ENCODE data around the gene SMIM35.

- TF ChIP-seq, protein P1, sequence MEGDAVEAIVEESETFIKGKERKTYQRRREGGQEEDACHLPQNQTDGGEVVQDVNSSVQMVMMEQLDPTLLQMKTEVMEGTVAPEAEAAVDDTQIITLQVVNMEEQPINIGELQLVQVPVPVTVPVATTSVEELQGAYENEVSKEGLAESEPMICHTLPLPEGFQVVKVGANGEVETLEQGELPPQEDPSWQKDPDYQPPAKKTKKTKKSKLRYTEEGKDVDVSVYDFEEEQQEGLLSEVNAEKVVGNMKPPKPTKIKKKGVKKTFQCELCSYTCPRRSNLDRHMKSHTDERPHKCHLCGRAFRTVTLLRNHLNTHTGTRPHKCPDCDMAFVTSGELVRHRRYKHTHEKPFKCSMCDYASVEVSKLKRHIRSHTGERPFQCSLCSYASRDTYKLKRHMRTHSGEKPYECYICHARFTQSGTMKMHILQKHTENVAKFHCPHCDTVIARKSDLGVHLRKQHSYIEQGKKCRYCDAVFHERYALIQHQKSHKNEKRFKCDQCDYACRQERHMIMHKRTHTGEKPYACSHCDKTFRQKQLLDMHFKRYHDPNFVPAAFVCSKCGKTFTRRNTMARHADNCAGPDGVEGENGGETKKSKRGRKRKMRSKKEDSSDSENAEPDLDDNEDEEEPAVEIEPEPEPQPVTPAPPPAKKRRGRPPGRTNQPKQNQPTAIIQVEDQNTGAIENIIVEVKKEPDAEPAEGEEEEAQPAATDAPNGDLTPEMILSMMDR (IDR thresholded peaks at IDR 0.05) = no peak
- TF ChIP-seq, protein P2, sequence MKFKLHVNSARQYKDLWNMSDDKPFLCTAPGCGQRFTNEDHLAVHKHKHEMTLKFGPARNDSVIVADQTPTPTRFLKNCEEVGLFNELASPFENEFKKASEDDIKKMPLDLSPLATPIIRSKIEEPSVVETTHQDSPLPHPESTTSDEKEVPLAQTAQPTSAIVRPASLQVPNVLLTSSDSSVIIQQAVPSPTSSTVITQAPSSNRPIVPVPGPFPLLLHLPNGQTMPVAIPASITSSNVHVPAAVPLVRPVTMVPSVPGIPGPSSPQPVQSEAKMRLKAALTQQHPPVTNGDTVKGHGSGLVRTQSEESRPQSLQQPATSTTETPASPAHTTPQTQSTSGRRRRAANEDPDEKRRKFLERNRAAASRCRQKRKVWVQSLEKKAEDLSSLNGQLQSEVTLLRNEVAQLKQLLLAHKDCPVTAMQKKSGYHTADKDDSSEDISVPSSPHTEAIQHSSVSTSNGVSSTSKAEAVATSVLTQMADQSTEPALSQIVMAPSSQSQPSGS (CRISPR knock-in tag; IDR thresholded peaks at IDR 0.05; ENCODE audit: borderline replicate concordance, low read depth) = no peak
- TF ChIP-seq, protein P3, sequence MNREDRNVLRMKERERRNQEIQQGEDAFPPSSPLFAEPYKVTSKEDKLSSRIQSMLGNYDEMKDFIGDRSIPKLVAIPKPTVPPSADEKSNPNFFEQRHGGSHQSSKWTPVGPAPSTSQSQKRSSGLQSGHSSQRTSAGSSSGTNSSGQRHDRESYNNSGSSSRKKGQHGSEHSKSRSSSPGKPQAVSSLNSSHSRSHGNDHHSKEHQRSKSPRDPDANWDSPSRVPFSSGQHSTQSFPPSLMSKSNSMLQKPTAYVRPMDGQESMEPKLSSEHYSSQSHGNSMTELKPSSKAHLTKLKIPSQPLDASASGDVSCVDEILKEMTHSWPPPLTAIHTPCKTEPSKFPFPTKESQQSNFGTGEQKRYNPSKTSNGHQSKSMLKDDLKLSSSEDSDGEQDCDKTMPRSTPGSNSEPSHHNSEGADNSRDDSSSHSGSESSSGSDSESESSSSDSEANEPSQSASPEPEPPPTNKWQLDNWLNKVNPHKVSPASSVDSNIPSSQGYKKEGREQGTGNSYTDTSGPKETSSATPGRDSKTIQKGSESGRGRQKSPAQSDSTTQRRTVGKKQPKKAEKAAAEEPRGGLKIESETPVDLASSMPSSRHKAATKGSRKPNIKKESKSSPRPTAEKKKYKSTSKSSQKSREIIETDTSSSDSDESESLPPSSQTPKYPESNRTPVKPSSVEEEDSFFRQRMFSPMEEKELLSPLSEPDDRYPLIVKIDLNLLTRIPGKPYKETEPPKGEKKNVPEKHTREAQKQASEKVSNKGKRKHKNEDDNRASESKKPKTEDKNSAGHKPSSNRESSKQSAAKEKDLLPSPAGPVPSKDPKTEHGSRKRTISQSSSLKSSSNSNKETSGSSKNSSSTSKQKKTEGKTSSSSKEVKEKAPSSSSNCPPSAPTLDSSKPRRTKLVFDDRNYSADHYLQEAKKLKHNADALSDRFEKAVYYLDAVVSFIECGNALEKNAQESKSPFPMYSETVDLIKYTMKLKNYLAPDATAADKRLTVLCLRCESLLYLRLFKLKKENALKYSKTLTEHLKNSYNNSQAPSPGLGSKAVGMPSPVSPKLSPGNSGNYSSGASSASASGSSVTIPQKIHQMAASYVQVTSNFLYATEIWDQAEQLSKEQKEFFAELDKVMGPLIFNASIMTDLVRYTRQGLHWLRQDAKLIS (CRISPR knock-in tag; IDR thresholded peaks at IDR 0.05; ENCODE audit: borderline replicate concordance) = no peak
These were observed 102.3 kb downstream of the SMIM35 start for GRCh38 chr11:117984476-117984875.
